GM18519 (cell line): ENCODE data around the gene FRMD3.

ENCODE experiments used
- ATAC-seq: cut with Tn5 transposase; IDR thresholded peaks from one replicate; pipeline ENCODE4 v1.9.1; 2021; ENCODE audit warnings: mild to moderate bottlenecking, moderate library complexity; ENCODE audit not compliant: unreplicated experiment, low FRiP score

Gene FRMD3

GRCh38 chr9:83204047-83204446 is 334.2 kb downstream of the FRMD3 start:
- ATAC-seq = no peak

GRCh38 chr9:83200531-83200930 is 337.7 kb downstream of the FRMD3 start:
- ATAC-seq = no peak

- ATAC-seq = no peak
Observed at GRCh38 chr9:83199832-83200231, 338.4 kb downstream of the FRMD3 start.

GRCh38 chr9:83199240-83199639 is 339.0 kb downstream of the FRMD3 start:
- peak; percentile 67 for ATAC-seq

GRCh38 chr9:83198371-83198770 is 339.8 kb downstream of the FRMD3 start:
- ATAC-seq = no peak

GRCh38 chr9:83197591-83197990 is 340.6 kb downstream of the FRMD3 start:
- no peak for ATAC-seq

GRCh38 chr9:83196946-83197345 is 341.3 kb downstream of the FRMD3 start:
- ATAC-seq = no peak
